Colon (tissue), 2 donors: ENCODE results near the gene CCDC195.
"Not testable (repeated sequence)": the region's sequence is repeated elsewhere in the genome, so short reads cannot be mapped to it uniquely, and the experiment has no call there.

ENCODE experiments used
- FAIRE-seq: peaks from 2 replicates; lab custom pipeline; 2012; peaks lifted over from hg19 to GRCh38; lab: Jason Lieb, UNC
- donor health status: control.
- donor health status: control.

Gene CCDC195

DNA sequence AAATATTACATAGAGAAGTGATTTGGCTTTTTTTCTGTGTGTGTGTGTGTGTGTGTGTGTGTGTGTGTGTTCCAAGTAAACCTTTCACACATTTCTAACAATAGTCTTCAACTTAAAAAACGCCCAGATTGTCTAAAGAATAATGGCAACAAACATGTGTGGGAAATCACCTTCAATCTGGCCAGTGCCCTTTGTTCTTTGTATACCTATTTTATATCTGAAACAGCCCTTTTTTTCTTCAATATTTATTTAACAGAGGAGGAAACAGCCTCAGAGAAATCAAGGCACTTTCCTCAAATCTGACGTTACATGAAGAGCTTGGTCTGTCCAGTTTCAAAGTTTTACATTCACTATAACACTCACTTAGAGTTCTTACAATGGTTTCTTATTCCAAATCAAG is 25.3 kb downstream of the CCDC195 start:
- FAIRE-seq: no peak

- FAIRE-seq: no peak
Measured at GRCh38 chr2:224689539-224689938, 26.6 kb downstream of the CCDC195 start.

GRCh38 chr2:224688997-224689396 is 27.2 kb downstream of the CCDC195 start:
- no peak for FAIRE-seq

DNA sequence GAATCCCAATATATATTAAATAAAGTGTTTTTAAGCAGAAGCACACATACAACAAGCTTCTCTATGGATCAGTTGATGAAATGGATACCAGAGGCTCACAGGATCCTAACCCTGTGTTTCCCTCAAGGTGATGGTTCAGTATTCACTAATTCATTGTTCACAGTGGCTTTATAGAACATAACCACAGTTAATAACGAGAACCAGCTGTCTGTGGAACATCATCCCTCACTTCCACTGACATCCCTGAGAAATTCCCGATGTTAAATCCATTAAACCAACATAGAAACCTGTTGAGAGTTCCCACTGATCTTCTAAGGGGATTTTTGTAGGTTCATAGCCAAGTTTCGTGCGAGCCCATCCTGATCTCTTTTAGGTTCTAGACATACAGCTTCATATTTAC is 29.0 kb downstream of the CCDC195 start:
- no peak for FAIRE-seq

DNA sequence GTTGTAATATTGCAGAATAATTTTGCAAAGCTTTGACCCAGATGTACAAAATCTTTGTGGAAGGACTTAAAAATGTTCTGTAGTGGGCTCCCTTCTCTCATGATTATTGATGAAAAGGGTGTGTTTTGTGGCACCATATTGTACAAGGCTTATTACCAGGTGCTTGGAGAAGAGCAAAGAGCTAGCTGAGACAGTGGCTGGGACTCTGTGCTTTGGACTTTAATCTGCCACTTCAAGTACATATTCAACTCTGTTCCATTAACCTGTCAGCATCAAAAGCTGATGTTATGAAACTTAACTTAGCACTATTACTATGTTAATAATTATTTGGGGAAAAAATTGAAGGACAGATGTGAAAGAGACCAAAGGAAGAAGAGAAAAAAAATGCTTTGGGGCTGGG is 31.0 kb downstream of the CCDC195 start:
- FAIRE-seq: no peak

- FAIRE-seq: no peak
Measured at GRCh38 chr2:224682134-224682533, 34.0 kb downstream of the CCDC195 start.

DNA sequence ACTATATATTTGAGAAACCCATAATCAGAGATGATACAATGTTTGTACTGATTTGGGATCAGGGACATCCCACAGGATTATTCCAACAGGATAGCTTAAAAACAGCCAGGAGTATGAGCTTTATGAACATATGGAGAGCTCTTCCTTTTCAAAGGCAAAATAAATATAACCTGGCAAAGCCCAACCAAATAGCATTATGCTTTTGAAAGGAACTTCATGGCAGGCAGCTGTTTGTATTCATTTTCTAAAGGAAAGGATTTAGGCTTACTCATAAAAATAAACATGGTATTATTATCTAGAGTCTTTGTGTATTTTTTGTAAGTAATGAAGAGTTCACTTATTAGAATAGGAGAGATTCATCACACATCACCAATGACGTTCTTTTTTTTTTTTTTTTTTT is 44.4 kb downstream of the CCDC195 start:
- FAIRE-seq: no peak

GRCh38 chr2:224670203-224670602 is 46.0 kb downstream of the CCDC195 start:
- no peak for FAIRE-seq

DNA sequence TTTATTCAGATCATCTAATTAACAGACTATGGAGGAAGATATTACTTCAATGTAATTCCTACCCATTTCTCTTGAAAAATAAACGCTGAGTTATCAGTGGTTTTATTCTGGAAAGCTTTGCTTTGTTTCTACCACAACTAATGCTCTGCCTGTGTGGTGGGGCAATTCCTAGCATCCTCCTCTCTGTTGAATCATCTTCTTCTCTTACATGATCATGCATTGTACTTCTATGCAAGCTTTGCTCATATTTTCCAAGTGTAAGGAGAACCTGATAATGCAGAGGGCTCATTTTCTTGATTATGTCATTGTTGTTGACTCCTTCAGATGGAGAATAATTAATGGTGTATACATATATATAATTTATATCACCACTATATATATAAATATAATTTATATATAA is 46.7 kb downstream of the CCDC195 start:
- no peak for FAIRE-seq

GRCh38 chr2:224668123-224668909 is 47.8 kb downstream of the CCDC195 start:
- no peak for FAIRE-seq

GRCh38 chr2:224666951-224667553 is 49.1 kb downstream of the CCDC195 start:
- FAIRE-seq: no peak

DNA sequence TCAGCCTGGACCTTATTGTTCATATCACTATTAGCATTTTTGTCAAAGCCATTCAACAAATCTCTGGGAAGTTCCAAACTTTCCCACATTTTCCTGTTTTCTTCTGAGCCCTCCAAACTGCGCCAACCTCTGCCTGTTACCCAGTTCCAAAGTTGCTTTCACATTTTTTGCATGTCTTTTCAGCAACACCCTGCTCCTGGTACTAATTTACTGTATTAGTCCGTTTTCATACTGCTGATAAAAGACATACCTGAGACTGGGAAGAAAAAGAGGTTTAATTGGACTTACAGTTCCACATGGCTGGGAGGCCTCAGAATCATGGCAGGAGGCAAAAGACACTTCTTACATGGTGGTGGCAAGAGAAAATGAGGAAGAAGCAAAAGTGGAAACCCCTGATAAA is 52.8 kb downstream of the CCDC195 start:
- FAIRE-seq: not testable (repeated sequence)

DNA sequence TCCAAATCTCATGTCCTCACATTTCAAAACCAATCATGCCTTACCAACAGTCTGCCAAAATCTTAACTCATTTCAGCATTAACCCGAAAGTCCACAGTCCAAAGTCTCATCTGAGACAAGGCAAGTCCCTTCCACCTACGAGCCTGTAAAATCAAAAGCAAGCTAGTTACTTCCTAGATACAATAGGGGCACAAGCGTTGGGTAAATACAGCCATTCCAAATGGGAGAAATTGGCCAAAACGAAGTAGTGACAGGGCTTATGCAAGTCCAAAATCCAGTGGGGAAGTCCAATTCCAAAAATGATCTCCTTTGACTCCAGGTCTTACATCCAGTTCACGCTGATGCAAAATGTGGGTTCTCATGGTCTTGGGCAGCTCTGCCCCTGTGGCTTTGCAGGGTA is 54.5 kb downstream of the CCDC195 start:
- FAIRE-seq: not testable (repeated sequence)

GRCh38 chr2:224659714-224660113 is 56.5 kb downstream of the CCDC195 start:
- FAIRE-seq: no peak

GRCh38 chr2:224658780-224659405 is 57.3 kb downstream of the CCDC195 start:
- FAIRE-seq: no peak

GRCh38 chr2:224657349-224657748 is 58.8 kb downstream of the CCDC195 start:
- FAIRE-seq: no peak

- no peak for FAIRE-seq
Measured at GRCh38 chr2:224655006-224655537, 61.1 kb downstream of the CCDC195 start.
